Sciatic nerve (tissue), 2 donors: ENCODE results near the gene HAVCR1. TPM values are rescaled to one million over a fixed set of nuclear protein-coding genes. Genes with fewer than 3 reads are reported as not detected.
"Not testable (repeated sequence)": the region's sequence is repeated elsewhere in the genome, so short reads cannot be mapped to it uniquely, and the experiment has no call there.

Experiments
- ATAC-seq: fragments of 200-7000 bp; cut with Tn5 transposase; one replicate; pipeline ENCODE4 v1.9.1; 2020; ENCODE audit warnings: mild to moderate bottlenecking, moderate library complexity
- DNase-seq: peaks from one replicate; pipeline ENCODE4 v3.0.0-alpha.2; 2020; ENCODE audit warnings: low spot score
- intact Hi-C: fragments of 100-400 bp; cut with DNase I; formaldehyde crosslinking; loops from one replicate; pipeline ENCODE4 v1.14.2; 2022
- total RNA-seq: library from RNA; stranded (reverse); fragmentation: NEBNext Ultra II Directional; extraction: Animal tissue kit (Norgen Biotek cat#: 25700); gene quantifications from one replicate; pipeline ENCODE4 v1.2.1, GENCODE V29; 2021
- donor health status: DM: no; HTN: no; CAD: no.
- donor health status: DM: no; HTN: no; CAD: no.

The HAVCR1 gene
- total RNA-seq, 1 donor from 2014 or later, result 1.3 TPM

GRCh38 chr5:157020511-157021222, 38.2 kb downstream of the HAVCR1 start:
- ATAC-seq (no peak), DNase-seq (no peak)
- intact Hi-C loops, result no loop called here

DNA sequence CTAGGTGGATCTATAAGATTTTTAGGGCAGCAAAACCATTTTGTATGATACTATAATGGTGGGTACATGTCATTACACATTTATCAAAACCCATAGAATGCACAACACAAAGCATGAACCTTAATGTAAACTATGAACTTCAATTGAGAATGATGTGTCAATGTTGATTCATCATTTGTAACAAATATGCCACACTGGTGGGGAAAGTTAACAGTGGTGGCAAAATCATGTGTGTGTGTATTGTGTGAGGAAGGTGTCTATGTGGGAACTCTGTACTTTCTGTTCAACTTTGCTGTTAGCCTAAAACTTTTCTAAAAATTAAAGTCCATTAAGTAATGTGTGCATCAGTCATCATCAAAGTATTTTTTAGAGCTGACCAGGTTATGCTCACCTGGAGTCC, 38.9 kb downstream of the HAVCR1 start:
- intact Hi-C loops, result no loop called here
- no peak for ATAC-seq
- no peak for DNase-seq

DNA sequence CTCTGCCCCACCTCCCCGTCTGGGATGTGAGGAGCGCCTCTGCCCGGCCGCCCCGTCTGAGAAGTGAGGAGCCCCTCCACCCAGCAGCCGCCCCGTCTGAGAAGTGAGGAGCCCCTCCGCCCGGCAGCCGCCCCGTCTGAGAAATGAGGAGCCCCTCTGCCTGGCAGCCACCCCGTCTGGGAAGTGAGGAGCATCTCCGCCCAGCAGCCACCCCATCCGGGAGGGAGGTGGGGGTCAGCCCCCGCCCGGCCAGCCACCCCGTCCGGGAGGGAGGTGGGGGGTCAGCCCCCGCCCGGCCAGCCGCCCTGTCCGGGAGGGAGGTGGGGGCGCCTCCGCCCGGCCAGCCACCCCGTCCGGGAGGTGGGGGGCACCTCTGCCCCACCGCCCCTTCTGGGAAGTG, 44.8 kb downstream of the HAVCR1 start:
- ATAC-seq, intact Hi-C loops, DNase-seq: not testable (repeated sequence)

- intact Hi-C loops, result no loop called here
- no peak for ATAC-seq
- no peak for DNase-seq
Observed at GRCh38 chr5:157006262-157006661, 52.7 kb downstream of the HAVCR1 start.

DNA sequence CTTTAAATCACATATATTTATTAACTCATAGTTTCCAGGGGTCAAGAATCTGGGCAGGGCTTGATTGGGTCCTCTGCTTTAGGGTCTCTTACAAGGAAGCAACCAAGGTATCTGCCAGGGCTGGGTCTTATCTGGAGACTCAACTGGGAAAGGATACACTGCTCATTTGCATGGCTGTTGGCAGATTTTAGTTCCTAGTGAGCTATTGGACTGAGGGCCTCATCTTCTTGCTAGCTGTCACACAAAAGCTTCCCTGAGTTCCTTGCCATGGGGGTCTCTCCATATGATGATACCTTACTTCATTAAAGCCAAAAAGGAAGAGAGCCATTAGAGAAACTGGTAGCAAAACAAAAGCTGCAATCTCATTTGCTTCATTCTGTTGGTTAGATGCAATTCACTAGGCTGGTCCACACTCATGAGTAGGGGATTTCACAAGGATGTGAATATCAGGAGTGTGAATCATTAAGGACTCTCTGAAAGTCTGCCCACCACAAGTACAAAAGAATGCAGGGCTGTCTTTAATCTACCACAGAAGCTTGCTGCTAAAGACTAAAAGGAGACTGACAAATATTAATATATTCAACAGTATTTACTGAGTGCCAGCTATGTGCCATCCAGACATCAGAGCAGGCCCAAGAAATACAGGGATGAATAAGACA, 53.9 kb downstream of the HAVCR1 start:
- intact Hi-C loops, result no loop called here
- no peak for ATAC-seq
- no peak for DNase-seq

DNA sequence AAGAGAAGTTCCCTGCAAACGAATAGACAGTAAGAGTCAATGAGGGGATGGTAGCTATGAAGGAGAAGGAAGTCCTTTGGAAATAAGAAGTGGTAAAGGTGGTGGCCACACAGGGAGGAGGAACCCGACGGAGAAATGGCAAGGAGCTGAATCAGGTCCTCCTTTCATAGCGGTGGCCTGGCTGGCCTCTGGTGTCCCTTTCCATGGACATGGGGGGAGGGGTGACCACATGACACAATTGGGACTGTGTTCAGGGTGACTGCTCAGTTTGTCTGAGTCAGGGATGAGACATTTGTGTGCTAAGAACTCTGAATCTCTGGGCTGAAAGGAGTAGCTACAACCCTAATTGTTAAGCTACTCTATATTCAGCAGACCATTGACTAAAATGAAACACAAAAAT, 67.2 kb downstream of the HAVCR1 start:
- no peak for ATAC-seq
- intact Hi-C loops, result no loop called here
- no peak for DNase-seq

DNA sequence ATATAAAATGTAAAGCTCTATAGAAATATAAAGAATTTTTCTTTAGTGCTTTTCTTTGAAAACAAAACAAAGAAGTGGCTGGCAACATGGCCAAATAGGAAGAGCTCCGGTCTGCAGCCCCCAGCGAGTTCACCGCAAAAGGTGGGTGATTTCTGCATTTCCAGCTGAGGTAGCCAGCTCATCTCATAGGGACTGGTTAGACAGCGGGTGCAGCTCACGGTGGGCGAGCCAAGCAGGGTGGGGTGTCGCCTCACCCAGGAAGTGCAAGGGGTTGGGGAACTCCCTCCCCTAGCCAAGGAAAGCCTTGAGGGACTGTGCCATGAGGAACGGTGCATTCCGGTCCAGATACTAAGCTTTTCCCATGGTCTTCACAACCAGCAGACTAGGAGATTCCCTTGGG, 74.9 kb downstream of the HAVCR1 start:
- no peak for ATAC-seq
- no peak for DNase-seq
- intact Hi-C loops, result no loop called here

- DNase-seq (no peak), ATAC-seq (no peak)
- intact Hi-C loops, result no loop called here
Observed at GRCh38 chr5:156981481-156981880, 77.4 kb downstream of the HAVCR1 start.

Other genes starting within 250 kb of the HAVCR1 start
- not detected for gene PPP1R2B, start 208.8 kb downstream of the HAVCR1 start, total RNA-seq
- gene TIMD4, start 95.9 kb downstream of the HAVCR1 start, total RNA-seq, result not detected
- 11.8 TPM for gene HAVCR2, start 49.9 kb upstream of the HAVCR1 start, total RNA-seq
- 13.2 TPM for gene MED7, start 83.7 kb upstream of the HAVCR1 start, total RNA-seq
- gene GARIN3, start 107.1 kb upstream of the HAVCR1 start, total RNA-seq, result not detected
- gene ITK, start 121.7 kb upstream of the HAVCR1 start, total RNA-seq, result 4.8 TPM
- 23.6 TPM for gene CYFIP2, start 207.0 kb upstream of the HAVCR1 start, total RNA-seq